A549 (cell line): ENCODE data around the gene ACTR2.

Experiments
- CTCF ChIP-seq: fragments of >200 bp; sonication (Bioruptor Twin); formaldehyde crosslinking; IDR thresholded peaks from 3 replicates; pipeline ENCODE4 v1.5.1; 2016
- EP300 ChIP-seq, 2 experiments: fragments of >200 bp; sonication (Bioruptor Twin); formaldehyde crosslinking; IDR thresholded peaks; 2 replicates in 1 of 2; 3 replicates in 1 of 2; pipeline ENCODE4 v1.6.1; 2016 to 2017
- RAD21 ChIP-seq, 2 experiments: fragments of >200 bp in 1 of 2; sonication (Bioruptor Twin) in 1 of 2; formaldehyde crosslinking in 1 of 2; IDR thresholded peaks in 1 of 2; conservative IDR thresholded peaks in 1 of 2; 2 replicates in 1 of 2; 3 replicates in 1 of 2; pipeline ENCODE4 v1.6.1; 2012 to 2018; ENCODE audit warnings: inconsistent platforms in 1 of 2

- TF ChIP-seq RAD21 (conservative IDR thresholded peaks at IDR 0.05 in 1 of 2, IDR thresholded peaks at IDR 0.05 in 1 of 2) (no peak), CTCF (no peak), EP300 (IDR thresholded peaks at IDR 0.05) (no peak)
Observed at GRCh38 chr2:65263986-65264385, 36.4 kb downstream of the ACTR2 start.
